ENCODE results near the gene TBC1D22A. TPM values are rescaled to one million over a fixed set of nuclear protein-coding genes. Genes with fewer than 3 reads are reported as not detected.

Gene TBC1D22A
- total and polyA plus RNA-seq, 2 experiments from 2014 or later: 9.6 to 13.3 TPM

GRCh38 chr22:47130883-47131631, 368.6 kb downstream of the TBC1D22A start:
- no peak overlapping the region for H3K4me3 Mint-ChIP-seq
- Histone ChIP-seq H3F3A (replicated peaks; ENCODE audit: low read depth) (no peaks in the 10 kb centered on the region), H3K27me3 (ENCODE audit: insufficient read depth) (no peaks in the 10 kb centered on the region), H3K36me3 (ENCODE audit: insufficient read depth) (no peaks in the 10 kb centered on the region), H3K4me2 (no peak overlapping the region), H3K4me1 (ENCODE audit: insufficient read depth) (no peaks in the 10 kb centered on the region), H3K27ac (ENCODE audit: low read depth) (no peak overlapping the region), H3K4me3 (no peak overlapping the region), H3K9me2 (ENCODE audit: insufficient read depth) (no peaks in the 10 kb centered on the region), H3K79me2 (replicated peaks; ENCODE audit: insufficient read depth) (no peaks in the 10 kb centered on the region), H4K20me1 (replicated peaks; ENCODE audit: insufficient read depth) (no peaks in the 10 kb centered on the region), H2AFZ (no peak overlapping the region)
- H3K27me3 Mint-ChIP-seq (ENCODE audit: insufficient read depth, low read depth, poor library complexity): peaks cover 7% of the 10 kb centered on the region
- ATAC-seq (no peak), DNase-seq (ENCODE audit: low spot score) (no peak)
- TF ChIP-seq CTCF (conservative IDR thresholded peaks at IDR 0.05; ENCODE audit: low read depth in 2 of 2) (no peak), ZNF462 (CRISPR knock-in tag; IDR thresholded peaks at IDR 0.05) (no peak), ZNF331 (CRISPR knock-in tag; IDR thresholded peaks at IDR 0.05; ENCODE audit: low read depth) (no peak), REST (IDR thresholded peaks at IDR 0.05; ENCODE audit: unreplicated experiment) (no peak), POLR2AphosphoS5 (IDR thresholded peaks at IDR 0.05; ENCODE audit: low read depth) (no peak)
- no peaks in the 10 kb centered on the region; the same call in 2 of the 3 replicates for H3K9me3 Mint-ChIP-seq
- H3K4me1 Mint-ChIP-seq: no peaks in the 10 kb centered on the region; the same call in 2 of the 3 replicates
- H3K27ac Mint-ChIP-seq: no peak overlapping the region
- no peaks in the 10 kb centered on the region for H3K36me3 Mint-ChIP-seq (ENCODE audit: low read depth)
